HG03457 (cell line): ENCODE results near the gene MDN1.
"Not testable (repeated sequence)": the region's sequence is repeated elsewhere in the genome, so short reads cannot be mapped to it uniquely, and the experiment has no call there.

Experiments
- ATAC-seq: cut with Tn5 transposase; IDR thresholded peaks from one replicate; pipeline ENCODE4 v1.9.1; 2021; ENCODE audit warnings: moderate number of reproducible peaks; ENCODE audit not compliant: unreplicated experiment

Gene MDN1

GRCh38 chr6:89819336-89820130 lies at the start of gene MDN1:
TSS of gene MDN1 (minus strand) at chr6:89819794. CDS start at chr6:89819607, 187 bp downstream.
- peak; percentile 92 for ATAC-seq

GRCh38 chr6:89866024-89866678 lies 46.6 kb upstream of the MDN1 start:
- no peak for ATAC-seq

- ATAC-seq, result no peak
Measured at GRCh38 chr6:89862698-89863097, 43.1 kb upstream of the MDN1 start.

GRCh38 chr6:89862273-89862672 lies 42.7 kb upstream of the MDN1 start:
- ATAC-seq, result peak; percentile 53

- no peak for ATAC-seq
Measured at GRCh38 chr6:89859744-89860143, 40.1 kb upstream of the MDN1 start.

GRCh38 chr6:89858041-89858440 lies 38.4 kb upstream of the MDN1 start:
- ATAC-seq, result no peak

- no peak for ATAC-seq
Measured at GRCh38 chr6:89853068-89853467, 33.5 kb upstream of the MDN1 start.

GRCh38 chr6:89847513-89847912 lies 27.9 kb upstream of the MDN1 start:
- not testable (repeated sequence) for ATAC-seq

GRCh38 chr6:89843070-89843469 lies 23.5 kb upstream of the MDN1 start:
- no peak for ATAC-seq

GRCh38 chr6:89842228-89842627 lies 22.6 kb upstream of the MDN1 start:
- no peak for ATAC-seq

- no peak for ATAC-seq
Measured at GRCh38 chr6:89840538-89840937, 20.9 kb upstream of the MDN1 start.

GRCh38 chr6:89836639-89837222 lies 17.1 kb upstream of the MDN1 start:
- no peak for ATAC-seq

- ATAC-seq, result peak; percentile 95
Measured at GRCh38 chr6:89834884-89835792, 15.5 kb upstream of the MDN1 start.

- ATAC-seq, result no peak
Measured at GRCh38 chr6:89830170-89830809, 10.7 kb upstream of the MDN1 start.

- peak; percentile 97 for ATAC-seq
Measured at GRCh38 chr6:89829472-89830169, 10.0 kb upstream of the MDN1 start, which contains the start of gene CASP8AP2. TSS of gene CASP8AP2 (plus strand) at chr6:89829880.

GRCh38 chr6:89828988-89829471 lies 9.4 kb upstream of the MDN1 start:
- peak; percentile 29 for ATAC-seq

- not testable (repeated sequence) for ATAC-seq
Measured at GRCh38 chr6:89828475-89828987, 8.9 kb upstream of the MDN1 start.

GRCh38 chr6:89826029-89826528 lies 6.5 kb upstream of the MDN1 start:
- ATAC-seq, result no peak

- ATAC-seq, result peak; percentile 26
Measured at GRCh38 chr6:89818977-89819335, 638 bp downstream of the MDN1 start.
